Mesendoderm (in vitro differentiated cells): Measurements from ENCODE around the gene SPATA19.

Source experiments
- DNase-seq: peaks from one replicate; pipeline ENCODE4 v3.0.0; 2013
- H2AK5ac ChIP-seq: 2 replicates; pipeline ENCODE4 v1.6.1; 2013; ENCODE audit warnings: low read length, inconsistent platforms
- H2BK120ac ChIP-seq: 2 replicates; pipeline ENCODE4 v1.6.1; 2013; ENCODE audit warnings: low read depth, mild to moderate bottlenecking, low read length, moderate library complexity, mixed read lengths
- H2BK15ac ChIP-seq: replicated peaks from 2 replicates; pipeline ENCODE4 v1.6.1; 2013; ENCODE audit warnings: low read depth, mild to moderate bottlenecking, moderate library complexity
- H2BK5ac ChIP-seq: 2 replicates; pipeline ENCODE4 v1.6.1; 2013; ENCODE audit warnings: low read length, inconsistent platforms
- H3K18ac ChIP-seq: 2 replicates; pipeline ENCODE4 v1.6.1; 2013; ENCODE audit warnings: mild to moderate bottlenecking, low read length, mixed read lengths
- H3K23ac ChIP-seq: one replicate; pipeline ENCODE4 v1.6.1; 2013; ENCODE audit warnings: low read length
- H3K27ac ChIP-seq: 2 replicates; pipeline ENCODE4 v1.5.1; 2013; ENCODE audit warnings: low read depth, mild to moderate bottlenecking, inconsistent platforms, low read length, moderate library complexity
- H3K27me3 ChIP-seq: 2 replicates; pipeline ENCODE4 v1.6.1; 2013; ENCODE audit warnings: low read length, control low read depth, mild to moderate bottlenecking, inconsistent platforms; ENCODE audit not compliant: insufficient read depth, poor library complexity
- H3K36me3 ChIP-seq: 2 replicates; pipeline ENCODE4 v1.6.1; 2013; ENCODE audit warnings: low read length, inconsistent platforms; ENCODE audit not compliant: control insufficient read depth, insufficient read depth
- H3K4ac ChIP-seq: one replicate; pipeline ENCODE4 v1.6.1; 2013; ENCODE audit warnings: low read depth, mild to moderate bottlenecking, low read length, moderate library complexity
- H3K4me1 ChIP-seq: 2 replicates; pipeline ENCODE4 v1.6.1; 2013; ENCODE audit warnings: low read depth, low read length, inconsistent platforms; ENCODE audit not compliant: control insufficient read depth
- H3K4me2 ChIP-seq: 2 replicates; pipeline ENCODE4 v1.6.1; 2013; ENCODE audit warnings: low read length
- H3K4me3 ChIP-seq: 2 replicates; pipeline ENCODE4 v1.5.1; 2013; ENCODE audit warnings: mild to moderate bottlenecking, low read length
- H3K56ac ChIP-seq: one replicate; pipeline ENCODE4 v1.6.1; 2013; ENCODE audit warnings: low read length
- H3K79me1 ChIP-seq: 2 replicates; pipeline ENCODE4 v1.6.1; 2013; ENCODE audit warnings: low read length, inconsistent platforms
- H3K79me2 ChIP-seq: 2 replicates; pipeline ENCODE4 v1.6.1; 2013; ENCODE audit warnings: mild to moderate bottlenecking, low read length; ENCODE audit not compliant: control insufficient read depth, insufficient read depth
- H3K9ac ChIP-seq: 2 replicates; pipeline ENCODE4 v1.6.1; 2013; ENCODE audit warnings: low read length, inconsistent platforms
- H4K5ac ChIP-seq: one replicate; pipeline ENCODE4 v1.6.1; 2013; ENCODE audit warnings: low read length
- H4K8ac ChIP-seq: one replicate; pipeline ENCODE4 v1.6.1; 2013; ENCODE audit warnings: low read depth, mild to moderate bottlenecking, control low read depth, low read length, moderate library complexity
- WGBS: extraction: QIAGEN DNeasy Blood & Tissue Kit; methylation state at CpG from one replicate; pipeline ENCODE4 v1.1.7; 2013; ENCODE audit warnings: low lambda C conversion rate, missing lambda C conversion rate; ENCODE audit not compliant: insufficient coverage; ENCODE audit errors: extremely low coverage; 5-methylcytosine and 5-hydroxymethylcytosine counted together

Gene SPATA19

DNA sequence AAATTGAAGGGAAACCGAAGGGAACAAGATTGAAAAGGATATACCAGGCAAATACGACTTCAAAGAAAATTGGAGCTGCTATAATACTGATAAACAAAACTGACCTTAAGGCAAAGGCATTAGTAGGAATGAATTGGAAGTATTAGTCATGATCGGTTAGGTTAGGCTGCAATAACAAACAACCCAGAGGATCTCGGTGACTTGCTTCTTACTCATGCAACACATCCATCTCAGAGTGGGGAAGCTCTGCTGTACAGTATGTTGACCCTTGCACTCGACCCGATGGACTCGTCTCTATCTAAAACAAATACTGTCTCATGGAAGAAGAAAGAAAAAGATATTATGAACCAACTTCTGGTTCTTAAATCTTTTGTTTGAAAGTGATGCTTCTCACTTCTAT, 42.3 kb downstream of the SPATA19 start:
- no peaks in the 10 kb centered on the region for H3K27me3 ChIP-seq
- H3K4me2 ChIP-seq, result no peak overlapping the region
- WGBS, result no CpG with 5 or more reads among the region's 7 CpGs
- no peak overlapping the region for H3K56ac ChIP-seq
- H4K8ac ChIP-seq, result no peak overlapping the region
- no peak overlapping the region for H2BK15ac ChIP-seq
- H3K36me3 ChIP-seq, result no peaks in the 10 kb centered on the region
- no peak overlapping the region for H2BK120ac ChIP-seq
- no peak overlapping the region for H3K27ac ChIP-seq
- H3K18ac ChIP-seq, result no peak overlapping the region
- no peak overlapping the region for H2AK5ac ChIP-seq
- no peak overlapping the region for H2BK5ac ChIP-seq
- no peak overlapping the region for H3K23ac ChIP-seq
- H4K5ac ChIP-seq, result no peak overlapping the region
- no peak overlapping the region for H3K4ac ChIP-seq
- DNase-seq, result no peak
- no peaks in the 10 kb centered on the region for H3K79me1 ChIP-seq
- H3K9ac ChIP-seq, result no peak overlapping the region
- H3K4me3 ChIP-seq, result no peak overlapping the region
- H3K79me2 ChIP-seq, result no peaks in the 10 kb centered on the region
- no peaks in the 10 kb centered on the region for H3K4me1 ChIP-seq

DNA sequence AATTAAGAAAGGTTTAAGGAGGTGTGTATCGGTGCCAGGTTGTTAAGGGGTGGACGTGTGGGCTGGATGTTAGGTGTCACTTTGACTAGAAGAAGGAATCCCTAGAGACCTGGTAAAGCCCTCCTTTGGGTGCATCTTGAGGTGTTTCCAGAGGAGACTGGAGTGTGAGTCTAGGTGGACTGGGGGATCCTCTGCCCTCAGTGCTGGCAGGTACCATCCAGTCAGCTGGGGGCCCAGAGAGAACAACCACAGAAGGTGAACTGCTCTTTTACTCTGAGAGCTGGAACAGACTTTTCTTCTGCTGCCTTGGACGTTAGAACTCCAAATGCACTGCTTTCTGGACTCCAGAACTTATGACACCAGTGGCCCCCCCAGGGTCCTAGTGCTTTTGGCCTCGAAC, 44.0 kb downstream of the SPATA19 start:
- no peak overlapping the region for H2AK5ac ChIP-seq
- H3K56ac ChIP-seq, result no peak overlapping the region
- H4K5ac ChIP-seq, result no peak overlapping the region
- H3K9ac ChIP-seq, result no peak overlapping the region
- no peaks in the 10 kb centered on the region for H3K79me1 ChIP-seq
- no peak overlapping the region for H2BK120ac ChIP-seq
- H3K4me2 ChIP-seq, result no peak overlapping the region
- no peak for DNase-seq
- no peak overlapping the region for H3K27ac ChIP-seq
- H4K8ac ChIP-seq, result no peak overlapping the region
- WGBS, result no CpG with 5 or more reads among the region's 4 CpGs
- no peaks in the 10 kb centered on the region for H3K36me3 ChIP-seq
- H3K4me3 ChIP-seq, result no peak overlapping the region
- no peaks in the 10 kb centered on the region for H3K4me1 ChIP-seq
- H3K79me2 ChIP-seq, result no peaks in the 10 kb centered on the region
- H3K18ac ChIP-seq, result no peak overlapping the region
- no peaks in the 10 kb centered on the region for H3K27me3 ChIP-seq
- H3K4ac ChIP-seq, result no peak overlapping the region
- H2BK15ac ChIP-seq, result no peak overlapping the region
- H2BK5ac ChIP-seq, result no peak overlapping the region
- no peak overlapping the region for H3K23ac ChIP-seq

DNA sequence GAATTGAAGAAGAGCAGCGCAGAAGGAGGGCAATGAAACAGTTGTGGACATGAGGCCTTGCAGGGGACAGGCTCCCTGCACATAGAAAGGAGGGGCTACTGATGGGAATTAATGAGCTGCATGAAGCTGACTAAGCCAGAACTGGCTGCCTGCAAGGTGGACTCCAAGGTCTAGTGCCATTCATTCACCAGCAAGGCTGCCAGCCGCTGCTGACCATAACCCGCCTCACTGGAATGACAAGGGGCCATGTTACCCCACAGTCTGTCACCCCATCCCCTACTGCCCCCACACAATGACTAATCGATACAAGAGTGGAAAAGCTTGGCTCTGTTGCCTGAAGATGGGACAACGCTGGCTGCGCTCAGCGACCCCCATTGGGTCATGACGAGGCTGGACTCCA, 44.6 kb downstream of the SPATA19 start:
- H3K27me3 ChIP-seq, result no peaks in the 10 kb centered on the region
- no peak overlapping the region for H2AK5ac ChIP-seq
- no peak overlapping the region for H3K18ac ChIP-seq
- no peak overlapping the region for H2BK5ac ChIP-seq
- WGBS, result no CpG with 5 or more reads among the region's 8 CpGs
- H2BK15ac ChIP-seq, result no peak overlapping the region
- no peak overlapping the region for H2BK120ac ChIP-seq
- no peak overlapping the region for H3K4me3 ChIP-seq
- no peak overlapping the region for H3K4ac ChIP-seq
- no peak overlapping the region for H4K5ac ChIP-seq
- H3K9ac ChIP-seq, result no peak overlapping the region
- DNase-seq, result no peak
- no peak overlapping the region for H3K27ac ChIP-seq
- H3K23ac ChIP-seq, result no peak overlapping the region
- H4K8ac ChIP-seq, result no peak overlapping the region
- no peaks in the 10 kb centered on the region for H3K4me1 ChIP-seq
- no peaks in the 10 kb centered on the region for H3K79me1 ChIP-seq
- no peak overlapping the region for H3K56ac ChIP-seq
- H3K4me2 ChIP-seq, result no peak overlapping the region
- H3K36me3 ChIP-seq, result no peaks in the 10 kb centered on the region
- H3K79me2 ChIP-seq, result no peaks in the 10 kb centered on the region

DNA sequence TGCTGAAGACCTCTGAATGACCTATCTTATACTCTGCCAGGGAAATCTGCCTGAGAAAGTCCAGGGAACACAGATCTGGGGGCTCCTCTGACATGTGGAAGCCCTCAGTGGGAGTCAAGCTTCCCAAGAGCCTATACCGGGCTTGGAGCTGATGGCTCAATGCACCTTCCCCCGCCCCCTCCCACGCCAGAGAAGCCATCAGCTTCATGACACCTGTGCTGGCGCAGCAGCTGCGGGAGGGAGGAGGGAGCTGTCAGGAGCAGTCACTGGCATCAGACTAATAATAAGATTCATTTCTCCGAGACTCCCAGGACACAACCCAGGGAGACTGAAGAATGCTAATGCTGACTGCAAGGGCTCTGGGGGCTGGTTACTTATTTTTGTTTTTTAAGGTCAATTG, 47.8 kb downstream of the SPATA19 start:
- no peaks in the 10 kb centered on the region for H3K36me3 ChIP-seq

DNA sequence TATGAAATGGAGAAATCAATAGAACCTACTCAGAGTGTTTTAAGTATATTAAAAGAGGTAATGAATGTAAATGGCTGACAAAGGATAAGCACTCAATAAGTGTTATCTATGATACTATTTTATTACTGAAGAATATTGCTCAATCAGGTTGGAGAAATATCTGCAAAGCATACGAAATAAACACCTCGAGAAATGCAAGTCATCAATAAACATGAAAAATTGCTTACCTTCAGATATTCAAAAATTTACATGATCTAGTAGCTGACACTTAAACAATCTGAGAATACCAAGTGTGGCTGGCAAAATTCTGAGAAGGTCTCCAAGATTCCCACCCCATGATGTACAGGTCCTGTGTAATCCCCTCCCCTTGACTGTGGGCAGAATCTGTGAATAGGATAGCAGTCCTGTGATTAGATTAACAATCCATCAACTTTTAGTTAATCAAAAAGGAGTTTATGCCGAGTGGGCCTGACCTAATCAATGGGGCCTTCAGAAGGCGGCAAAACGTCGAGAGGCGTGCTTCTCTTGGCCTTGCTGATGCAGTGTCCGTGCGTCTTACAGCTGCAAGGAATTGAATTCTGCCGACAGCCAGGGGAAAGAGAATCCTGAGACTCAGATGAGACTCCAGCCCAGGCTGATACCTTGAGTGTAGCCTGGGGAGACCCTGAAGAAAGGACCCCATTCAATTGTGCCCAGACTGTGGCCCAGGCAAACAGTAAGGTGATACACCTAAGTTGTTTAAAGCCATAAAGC, 49.1 kb downstream of the SPATA19 start:
- H3K79me2 ChIP-seq, result no peaks in the 10 kb centered on the region
- H2BK15ac ChIP-seq, result no peak overlapping the region
- H2BK5ac ChIP-seq, result no peak overlapping the region
- H3K4me3 ChIP-seq, result no peak overlapping the region
- H3K27me3 ChIP-seq, result no peaks in the 10 kb centered on the region
- no peak overlapping the region for H4K5ac ChIP-seq
- no peak overlapping the region for H3K56ac ChIP-seq
- H3K9ac ChIP-seq, result no peak overlapping the region
- no peaks in the 10 kb centered on the region for H3K4me1 ChIP-seq
- H4K8ac ChIP-seq, result no peak overlapping the region
- no peak overlapping the region for H2AK5ac ChIP-seq
- H3K79me1 ChIP-seq, result no peaks in the 10 kb centered on the region
- H3K4ac ChIP-seq, result no peak overlapping the region
- DNase-seq, result no peak
- no peak overlapping the region for H3K18ac ChIP-seq
- no peak overlapping the region for H3K27ac ChIP-seq
- WGBS, result no CpG with 5 or more reads among the region's 10 CpGs
- H2BK120ac ChIP-seq, result no peak overlapping the region
- no peaks in the 10 kb centered on the region for H3K36me3 ChIP-seq
- H3K23ac ChIP-seq, result no peak overlapping the region
- H3K4me2 ChIP-seq, result no peak overlapping the region

More for the DNA sequence above, 47.8 kb downstream of the SPATA19 start:
- H3K4me3 ChIP-seq, result no peak overlapping the region
- no peaks in the 10 kb centered on the region for H3K4me1 ChIP-seq
- no peak overlapping the region for H2BK120ac ChIP-seq
- H3K23ac ChIP-seq, result no peak overlapping the region
- no peak overlapping the region for H4K5ac ChIP-seq
- H4K8ac ChIP-seq, result no peak overlapping the region
- no peaks in the 10 kb centered on the region for H3K79me2 ChIP-seq
- DNase-seq, result no peak
- no peak overlapping the region for H2BK15ac ChIP-seq
- H2BK5ac ChIP-seq, result no peak overlapping the region
- no peak overlapping the region for H3K4ac ChIP-seq
- H3K27me3 ChIP-seq, result no peaks in the 10 kb centered on the region
- H2AK5ac ChIP-seq, result no peak overlapping the region
- H3K18ac ChIP-seq, result no peak overlapping the region
- no peak overlapping the region for H3K27ac ChIP-seq
- no peak overlapping the region for H3K56ac ChIP-seq
- H3K79me1 ChIP-seq, result no peaks in the 10 kb centered on the region
- no peak overlapping the region for H3K4me2 ChIP-seq
- no peak overlapping the region for H3K9ac ChIP-seq
- no CpG with 5 or more reads among the region's 6 CpGs for WGBS

DNA sequence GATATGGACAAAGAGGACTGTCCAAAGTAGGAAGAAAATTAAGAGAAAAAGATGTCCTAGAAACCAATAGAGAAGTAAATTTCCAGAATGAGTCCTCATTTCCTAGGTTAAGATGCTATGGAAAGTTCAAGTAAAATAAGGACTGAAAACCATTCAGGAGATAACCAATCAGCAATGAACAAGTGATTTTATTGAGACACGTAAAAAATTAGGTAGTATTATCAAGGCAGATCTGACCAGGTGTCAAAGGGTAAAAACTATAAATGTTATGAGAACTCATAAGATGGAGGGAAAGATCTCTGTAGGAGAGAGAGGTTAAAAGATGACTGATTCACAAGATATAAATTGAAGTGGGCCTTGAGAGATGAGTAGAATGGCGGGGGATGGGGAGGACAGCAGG, 50.2 kb downstream of the SPATA19 start:
- Histone ChIP-seq H2BK120ac (no peak overlapping the region), H3K79me1 (no peaks in the 10 kb centered on the region), H2BK5ac (no peak overlapping the region), H3K27me3 (no peaks in the 10 kb centered on the region), H4K5ac (no peak overlapping the region), H3K9ac (no peak overlapping the region), H3K4me3 (no peak overlapping the region), H2BK15ac (no peak overlapping the region), H3K4me1 (no peaks in the 10 kb centered on the region), H3K4me2 (no peak overlapping the region), H3K79me2 (no peaks in the 10 kb centered on the region), H3K36me3 (no peaks in the 10 kb centered on the region), H3K4ac (no peak overlapping the region), H4K8ac (no peak overlapping the region), H2AK5ac (no peak overlapping the region), H3K56ac (no peak overlapping the region), H3K18ac (no peak overlapping the region), H3K27ac (no peak overlapping the region), H3K23ac (no peak overlapping the region)
- WGBS, result no CpG with 5 or more reads among the region's 2 CpGs
- no peak for DNase-seq
